GM21381 (cell line): ENCODE results near the gene VAC14.
"Not testable (repeated sequence)": the region's sequence is repeated elsewhere in the genome, so short reads cannot be mapped to it uniquely, and the experiment has no call there.

Experiments used
- ATAC-seq: cut with Tn5 transposase; IDR thresholded peaks from one replicate; pipeline ENCODE4 v1.9.1; 2021; ENCODE audit warnings: mild to moderate bottlenecking, moderate library complexity; ENCODE audit not compliant: unreplicated experiment

Gene VAC14

GRCh38 chr16:70746040-70746707 lies 54.8 kb downstream of the VAC14 start:
- ATAC-seq: no peak

GRCh38 chr16:70745536-70746025 lies 55.4 kb downstream of the VAC14 start:
- ATAC-seq: no peak

- no peak for ATAC-seq
Observed at GRCh38 chr16:70744366-70744765, 56.6 kb downstream of the VAC14 start.

- ATAC-seq: no peak
Observed at GRCh38 chr16:70743791-70744190, 57.2 kb downstream of the VAC14 start.

- not testable (repeated sequence) for ATAC-seq
Observed at GRCh38 chr16:70742967-70743366, 58.0 kb downstream of the VAC14 start.

- ATAC-seq: no peak
Observed at GRCh38 chr16:70741783-70742125, 59.2 kb downstream of the VAC14 start.

GRCh38 chr16:70740914-70741782 lies 59.8 kb downstream of the VAC14 start:
- ATAC-seq: no peak

- no peak for ATAC-seq
Observed at GRCh38 chr16:70740174-70740913, 60.6 kb downstream of the VAC14 start.

- no peak for ATAC-seq
Observed at GRCh38 chr16:70739389-70739788, 61.6 kb downstream of the VAC14 start.

GRCh38 chr16:70738083-70738977 lies 62.6 kb downstream of the VAC14 start:
- ATAC-seq: no peak

GRCh38 chr16:70737377-70738082 lies 63.4 kb downstream of the VAC14 start:
- peak; percentile 93 for ATAC-seq

GRCh38 chr16:70736465-70737376 lies 64.2 kb downstream of the VAC14 start:
- ATAC-seq: no peak

GRCh38 chr16:70735141-70735979 lies 65.6 kb downstream of the VAC14 start:
- ATAC-seq: no peak

- ATAC-seq: no peak
Observed at GRCh38 chr16:70734522-70735095, 66.3 kb downstream of the VAC14 start.

GRCh38 chr16:70730944-70731343 lies 70.0 kb downstream of the VAC14 start:
- no peak for ATAC-seq

- no peak for ATAC-seq
Observed at GRCh38 chr16:70730031-70730430, 70.9 kb downstream of the VAC14 start.

GRCh38 chr16:70729292-70729691 lies 71.7 kb downstream of the VAC14 start:
- ATAC-seq: no peak

- no peak for ATAC-seq
Observed at GRCh38 chr16:70728150-70728549, 72.8 kb downstream of the VAC14 start.
